Right lobe of liver (tissue), 6 donors: ENCODE measurements around the gene PTPRD. TPM values are rescaled to one million over a fixed set of nuclear protein-coding genes. Genes with fewer than 3 reads are reported as not detected.

ENCODE experiments used
- ATAC-seq, 4 donors: fragments of 200-7000 bp; cut with Tn5 transposase; one replicate each; pipeline ENCODE4 v1.9.1; 2020; ENCODE audit warnings: mild to moderate bottlenecking in 4 of 4, moderate library complexity in 4 of 4
- DNase-seq, 3 donors: peaks; one replicate each; pipeline ENCODE4 v3.0.0-alpha.2; 2020
- H3K27ac ChIP-seq, 3 donors: fragments of 200-600 bp; one replicate each; pipeline ENCODE4 v1.8.0; 2022
- H3K27me3 ChIP-seq, 2 donors: fragments of 200-600 bp; one replicate each; pipeline ENCODE4 v1.8.0; 2022
- H3K36me3 ChIP-seq, 4 donors: fragments of 200-600 bp; sonication (generic) in 1 of 4; one replicate each; pipeline versions ENCODE4 v1.5.1 to v1.8.0; 2017 to 2022; ENCODE audit warnings: control low read depth in 1 of 4
- H3K4me1 ChIP-seq, 4 donors: fragments of 200-600 bp; sonication (generic) in 1 of 4; one replicate each; pipeline versions ENCODE4 v1.5.1 to v1.8.0; 2017 to 2022; ENCODE audit warnings: control low read depth in 1 of 4
- H3K4me3 ChIP-seq, 3 donors: fragments of 200-600 bp; one replicate each; pipeline ENCODE4 v1.8.0; 2022
- H3K9me3 ChIP-seq, 4 donors: fragments of 200-600 bp; sonication (generic) in 1 of 4; one replicate each; pipeline versions ENCODE4 v1.5.1 to v1.8.0; 2017 to 2022; ENCODE audit warnings: control low read depth in 1 of 4
- POLR2A ChIP-seq: fragments of 450-650 bp; IDR thresholded peaks from one replicate; pipeline ENCODE4 v1.6.1; 2017; ENCODE audit warnings: antibody characterized with exemption, mild to moderate bottlenecking
- WGBS: methylation state at CpG from one replicate; pipeline ENCODE4 v1.1.6; 2018; ENCODE audit warnings: low coverage, low lambda C conversion rate; ENCODE audit not compliant: insufficient coverage; ENCODE audit errors: missing lambda C conversion rate; 5-methylcytosine and 5-hydroxymethylcytosine counted together
- intact Hi-C, 2 donors: fragments of 100-400 bp; cut with DNase I; formaldehyde crosslinking; loops; one replicate each; pipeline versions ENCODE4 v1.11.2 to v1.14.1; 2022
- total RNA-seq, 6 experiments: library from RNA; depleted of rRNA in 2 of 6; stranded (reverse); fragments of >200 nt in 2 of 6; fragmentation: NEBNext Ultra II Directional in 3 of 6; extraction: Animal tissue kit (Norgen Biotek cat#: 25700) in 3 of 6; gene quantifications; one replicate each; pipeline versions ENCODE4 v1.1.0 to v1.2.4, GENCODE V29; 2016 to 2023
- TF ChIP-seq, protein P1 (sequence below), 4 donors: fragments of 200-600 bp in 3 of 4; fragments of 450-650 bp in 1 of 4; IDR thresholded peaks; one replicate each; pipeline versions ENCODE4 v1.5.1 to v1.8.0; 2016 to 2022; ENCODE audit warnings: antibody characterized with exemption in 4 of 4, mild to moderate bottlenecking in 2 of 4
- donor health status: DM: no; HTN: yes; CAD: no.
- donor health status: DM: no; HTN: no; CAD: no.
- donor health status: DM: no; HTN: no; CAD: no.
- donor health status: DM: no; HTN: yes; CAD: no.
- donor health status: DM: no; HTN: yes; CAD: no.

Gene PTPRD
- total RNA-seq, 6 experiments from 2014 or later, result 5.4 to 29.8 (median 13.9) TPM

- DNase-seq (no peak), ATAC-seq (no peak)
- Histone ChIP-seq H3K4me1 (no peaks in the 10 kb centered on the region), H3K9me3 (no peaks in the 10 kb centered on the region), H3K27me3 (no peaks in the 10 kb centered on the region), H3K27ac (no peak overlapping the region), H3K36me3 (no peaks in the 10 kb centered on the region), H3K4me3 (no peak overlapping the region)
- intact Hi-C loops, result no loop called here
- WGBS, result 5% methylated on average over 2 of the region's 2 CpGs
- TF ChIP-seq, protein P1, sequence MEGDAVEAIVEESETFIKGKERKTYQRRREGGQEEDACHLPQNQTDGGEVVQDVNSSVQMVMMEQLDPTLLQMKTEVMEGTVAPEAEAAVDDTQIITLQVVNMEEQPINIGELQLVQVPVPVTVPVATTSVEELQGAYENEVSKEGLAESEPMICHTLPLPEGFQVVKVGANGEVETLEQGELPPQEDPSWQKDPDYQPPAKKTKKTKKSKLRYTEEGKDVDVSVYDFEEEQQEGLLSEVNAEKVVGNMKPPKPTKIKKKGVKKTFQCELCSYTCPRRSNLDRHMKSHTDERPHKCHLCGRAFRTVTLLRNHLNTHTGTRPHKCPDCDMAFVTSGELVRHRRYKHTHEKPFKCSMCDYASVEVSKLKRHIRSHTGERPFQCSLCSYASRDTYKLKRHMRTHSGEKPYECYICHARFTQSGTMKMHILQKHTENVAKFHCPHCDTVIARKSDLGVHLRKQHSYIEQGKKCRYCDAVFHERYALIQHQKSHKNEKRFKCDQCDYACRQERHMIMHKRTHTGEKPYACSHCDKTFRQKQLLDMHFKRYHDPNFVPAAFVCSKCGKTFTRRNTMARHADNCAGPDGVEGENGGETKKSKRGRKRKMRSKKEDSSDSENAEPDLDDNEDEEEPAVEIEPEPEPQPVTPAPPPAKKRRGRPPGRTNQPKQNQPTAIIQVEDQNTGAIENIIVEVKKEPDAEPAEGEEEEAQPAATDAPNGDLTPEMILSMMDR (IDR thresholded peaks at IDR 0.05), result peak; percentile 39 to 65 (median 60)
- TF ChIP-seq POLR2A, result no peak
Measured at GRCh38 chr9:9352877-9353481, 1259.8 kb downstream of the PTPRD start.

- DNase-seq (no peak), ATAC-seq (peak in 2 of 4 donors; percentile 18 to 42)
- Histone ChIP-seq H3K27me3 (no peaks in the 10 kb centered on the region), H3K4me1 (no peaks in the 10 kb centered on the region), H3K4me3 (no peak overlapping the region), H3K36me3 (no peaks in the 10 kb centered on the region), H3K27ac (no peak overlapping the region), H3K9me3 (no peaks in the 10 kb centered on the region)
- intact Hi-C loops, result no loop called here
- WGBS, result 46% methylated on average over 2 of the region's 2 CpGs
- TF ChIP-seq, protein P1 (IDR thresholded peaks at IDR 0.05), result no peak
- TF ChIP-seq POLR2A, result no peak
Measured at GRCh38 chr9:9341203-9341602, 1271.6 kb downstream of the PTPRD start.

- intact Hi-C loops, result no loop called here
- Histone ChIP-seq H3K27me3 (no peaks in the 10 kb centered on the region), H3K9me3 (no peaks in the 10 kb centered on the region), H3K27ac (no peak overlapping the region), H3K36me3 (no peaks in the 10 kb centered on the region), H3K4me3 (no peak overlapping the region), H3K4me1 (no peaks in the 10 kb centered on the region)
- TF ChIP-seq, protein P1 (IDR thresholded peaks at IDR 0.05), result no peak
- no peak for TF ChIP-seq POLR2A
- no peak for DNase-seq
- no peak for ATAC-seq
Measured at GRCh38 chr9:9337129-9337528, 1275.7 kb downstream of the PTPRD start.

GRCh38 chr9:9326749-9327148 is 1286.1 kb downstream of the PTPRD start:
- no peak overlapping the region for H3K27ac ChIP-seq
- DNase-seq (no peak), ATAC-seq (no peak)

More at GRCh38 chr9:9326749-9327148, 1286.1 kb downstream of the PTPRD start:
- intact Hi-C loops, result no loop called here
- TF ChIP-seq POLR2A, result no peak
- TF ChIP-seq, protein P1 (IDR thresholded peaks at IDR 0.05), result no peak
- H3K4me3 ChIP-seq, result no peak overlapping the region
- H3K36me3 ChIP-seq, result no peaks in the 10 kb centered on the region
- H3K4me1 ChIP-seq, result no peaks in the 10 kb centered on the region
- H3K27me3 ChIP-seq, result no peaks in the 10 kb centered on the region
- no peaks in the 10 kb centered on the region for H3K9me3 ChIP-seq
